Right lobe of liver (tissue), 6 donors: ENCODE results near the gene SLMAP. TPM values are rescaled to one million over a fixed set of nuclear protein-coding genes. Genes with fewer than 3 reads are reported as not detected.
A peak's percentile ranks its signal among the peaks of the same experiment; 100 is the strongest.

Experiments used
- ATAC-seq, 4 donors: fragments of 200-7000 bp; cut with Tn5 transposase; one replicate each; pipeline ENCODE4 v1.9.1; 2020; ENCODE audit warnings: mild to moderate bottlenecking in 4 of 4, moderate library complexity in 4 of 4
- DNase-seq, 3 donors: peaks; one replicate each; pipeline ENCODE4 v3.0.0-alpha.2; 2020
- H3K27ac ChIP-seq, 3 donors: fragments of 200-600 bp; one replicate each; pipeline ENCODE4 v1.8.0; 2022
- H3K27me3 ChIP-seq, 2 donors: fragments of 200-600 bp; one replicate each; pipeline ENCODE4 v1.8.0; 2022
- H3K36me3 ChIP-seq, 4 donors: fragments of 200-600 bp; sonication (generic) in 1 of 4; one replicate each; pipeline versions ENCODE4 v1.5.1 to v1.8.0; 2017 to 2022; ENCODE audit warnings: control low read depth in 1 of 4
- H3K4me1 ChIP-seq, 4 donors: fragments of 200-600 bp; sonication (generic) in 1 of 4; one replicate each; pipeline versions ENCODE4 v1.5.1 to v1.8.0; 2017 to 2022; ENCODE audit warnings: control low read depth in 1 of 4
- H3K4me3 ChIP-seq, 3 donors: fragments of 200-600 bp; one replicate each; pipeline ENCODE4 v1.8.0; 2022
- H3K9me3 ChIP-seq, 4 donors: fragments of 200-600 bp; sonication (generic) in 1 of 4; one replicate each; pipeline versions ENCODE4 v1.5.1 to v1.8.0; 2017 to 2022; ENCODE audit warnings: control low read depth in 1 of 4
- CTCF ChIP-seq, 4 donors: fragments of 200-600 bp in 3 of 4; fragments of 450-650 bp in 1 of 4; IDR thresholded peaks; one replicate each; pipeline versions ENCODE4 v1.5.1 to v1.8.0; 2016 to 2022; ENCODE audit warnings: antibody characterized with exemption in 4 of 4, mild to moderate bottlenecking in 2 of 4
- POLR2A ChIP-seq: fragments of 450-650 bp; IDR thresholded peaks from one replicate; pipeline ENCODE4 v1.6.1; 2017; ENCODE audit warnings: antibody characterized with exemption, mild to moderate bottlenecking
- WGBS: methylation state at CpG from one replicate; pipeline ENCODE4 v1.1.6; 2018; ENCODE audit warnings: low coverage, low lambda C conversion rate; ENCODE audit not compliant: insufficient coverage; ENCODE audit errors: missing lambda C conversion rate; 5-methylcytosine and 5-hydroxymethylcytosine counted together
- intact Hi-C, 2 donors: fragments of 100-400 bp; cut with DNase I; formaldehyde crosslinking; loops; one replicate each; pipeline versions ENCODE4 v1.11.2 to v1.14.1; 2022
- total RNA-seq, 6 experiments: library from RNA; depleted of rRNA in 2 of 6; stranded (reverse); fragments of >200 nt in 2 of 6; fragmentation: NEBNext Ultra II Directional in 3 of 6; extraction: Animal tissue kit (Norgen Biotek cat#: 25700) in 3 of 6; gene quantifications; one replicate each; pipeline versions ENCODE4 v1.1.0 to v1.2.4, GENCODE V29; 2016 to 2023
- donor health status: DM: no; HTN: yes; CAD: no.
- donor health status: DM: no; HTN: no; CAD: no.
- donor health status: DM: no; HTN: no; CAD: no.
- donor health status: DM: no; HTN: yes; CAD: no.
- donor health status: DM: no; HTN: yes; CAD: no.

SLMAP gene
- total RNA-seq, 6 experiments from 2014 or later, result 21.1 to 34.9 (median 25.1) TPM

GRCh38 chr3:57948080-57948671, 192.1 kb downstream of the SLMAP start:
- no peaks in the 10 kb centered on the region for H3K36me3 ChIP-seq
- ATAC-seq (no peak), DNase-seq (no peak)
- WGBS, result 60% methylated on average over 5 of the region's 12 CpGs
- H3K4me3 ChIP-seq, result no peak overlapping the region
- intact Hi-C loops, result no loop called here
- no peaks in the 10 kb centered on the region for H3K27me3 ChIP-seq
- no peak overlapping the region for H3K27ac ChIP-seq
- H3K4me1 ChIP-seq, result peaks cover 0 to 4% (median 0%) of the 10 kb centered on the region in 4 donors
- no peaks in the 10 kb centered on the region for H3K9me3 ChIP-seq
- TF ChIP-seq CTCF (IDR thresholded peaks at IDR 0.05), result no peak
- TF ChIP-seq POLR2A, result no peak

GRCh38 chr3:57948781-57949242, 192.7 kb downstream of the SLMAP start:
- Histone ChIP-seq H3K9me3 (no peaks in the 10 kb centered on the region), H3K27ac (no peak overlapping the region), H3K27me3 (no peaks in the 10 kb centered on the region), H3K4me1 (peaks cover 0 to 4% (median 0%) of the 10 kb centered on the region in 4 donors), H3K4me3 (no peak overlapping the region), H3K36me3 (no peaks in the 10 kb centered on the region)
- DNase-seq (no peak), ATAC-seq (no peak)
- TF ChIP-seq CTCF (IDR thresholded peaks at IDR 0.05) (no peak), POLR2A (no peak)
- WGBS, result 88% methylated on average over 8 of the region's 9 CpGs
- intact Hi-C loops, result no loop called here

GRCh38 chr3:57949344-57949743, 193.2 kb downstream of the SLMAP start:
- Histone ChIP-seq H3K27me3 (no peaks in the 10 kb centered on the region), H3K36me3 (no peaks in the 10 kb centered on the region), H3K4me3 (no peak overlapping the region), H3K4me1 (peaks cover 0 to 4% (median 0%) of the 10 kb centered on the region in 4 donors), H3K9me3 (no peaks in the 10 kb centered on the region), H3K27ac (no peak overlapping the region)
- intact Hi-C loops, result no loop called here
- TF ChIP-seq POLR2A (no peak), CTCF (IDR thresholded peaks at IDR 0.05) (no peak)
- no peak for ATAC-seq
- WGBS, result 89% methylated on average over 3 of the region's 5 CpGs
- no peak for DNase-seq

GRCh38 chr3:57949785-57950615, 193.9 kb downstream of the SLMAP start:
- 71% methylated on average over 7 of the region's 7 CpGs for WGBS
- DNase-seq (peak in 1 of 3 donors; percentile 40), ATAC-seq (peak in 2 of 4 donors; percentile 18 to 59)
- Histone ChIP-seq H3K4me1 (peaks cover 0 to 4% (median 0%) of the 10 kb centered on the region in 4 donors), H3K9me3 (no peaks in the 10 kb centered on the region), H3K36me3 (no peaks in the 10 kb centered on the region), H3K4me3 (no peak overlapping the region), H3K27me3 (no peaks in the 10 kb centered on the region), H3K27ac (no peak overlapping the region)
- intact Hi-C loops, result no loop called here
- TF ChIP-seq POLR2A, result no peak
- peak in 1 of 4 donors; percentile 32 for TF ChIP-seq CTCF (IDR thresholded peaks at IDR 0.05)
